Type B pancreatic cell (in vitro differentiated cells): ENCODE results near the gene GTF3C1. TPM values are rescaled to one million over a fixed set of nuclear protein-coding genes. Genes with fewer than 3 reads are reported as not detected.
A peak's percentile ranks its signal among the peaks of the same experiment; 100 is the strongest.
"Not testable (repeated sequence)": the region's sequence is repeated elsewhere in the genome, so short reads cannot be mapped to it uniquely, and the experiment has no call there.

Experiments
- DNase-seq: peaks from one replicate; pipeline ENCODE4 v3.0.0; 2021; ENCODE audit warnings: mixed read lengths; ENCODE audit not compliant: unreplicated experiment; ENCODE audit errors: extremely low spot score
- H3K27ac Mint-ChIP-seq: 2 replicates; pipeline ENCODE4 v1.8.0; 2021; ENCODE audit warnings: mild to moderate bottlenecking, mixed read lengths
- H3K27me3 Mint-ChIP-seq: 2 replicates; pipeline ENCODE4 v1.8.0; 2021; ENCODE audit warnings: mixed read lengths
- H3K36me3 Mint-ChIP-seq: 2 replicates; pipeline ENCODE4 v1.8.0; 2021; ENCODE audit warnings: mixed read lengths
- H3K4me1 Mint-ChIP-seq: one replicate; pipeline ENCODE4 v1.8.0; 2021; ENCODE audit warnings: mixed read lengths; ENCODE audit not compliant: unreplicated experiment
- H3K4me3 Mint-ChIP-seq: 2 replicates; pipeline ENCODE4 v1.8.0; 2021; ENCODE audit warnings: mild to moderate bottlenecking, mixed read lengths
- H3K9me3 Mint-ChIP-seq: 2 replicates; pipeline ENCODE4 v1.8.0; 2021; ENCODE audit warnings: mixed read lengths
- total RNA-seq: library from RNA; stranded (reverse); gene quantifications from 2 replicates; pipeline ENCODE4 v1.2.1, GENCODE V29; 2021; ENCODE audit warnings: low replicate concordance
- TF ChIP-seq, protein P1 (sequence below): fragments of 200-600 bp; sonication (generic); conservative IDR thresholded peaks from 2 replicates; pipeline ENCODE4 v1.5.0; 2021; ENCODE audit warnings: antibody characterized with exemption, mild to moderate bottlenecking

GTF3C1 gene
- total RNA-seq, 1 donor from 2014 or later: 94.5 TPM

DNA sequence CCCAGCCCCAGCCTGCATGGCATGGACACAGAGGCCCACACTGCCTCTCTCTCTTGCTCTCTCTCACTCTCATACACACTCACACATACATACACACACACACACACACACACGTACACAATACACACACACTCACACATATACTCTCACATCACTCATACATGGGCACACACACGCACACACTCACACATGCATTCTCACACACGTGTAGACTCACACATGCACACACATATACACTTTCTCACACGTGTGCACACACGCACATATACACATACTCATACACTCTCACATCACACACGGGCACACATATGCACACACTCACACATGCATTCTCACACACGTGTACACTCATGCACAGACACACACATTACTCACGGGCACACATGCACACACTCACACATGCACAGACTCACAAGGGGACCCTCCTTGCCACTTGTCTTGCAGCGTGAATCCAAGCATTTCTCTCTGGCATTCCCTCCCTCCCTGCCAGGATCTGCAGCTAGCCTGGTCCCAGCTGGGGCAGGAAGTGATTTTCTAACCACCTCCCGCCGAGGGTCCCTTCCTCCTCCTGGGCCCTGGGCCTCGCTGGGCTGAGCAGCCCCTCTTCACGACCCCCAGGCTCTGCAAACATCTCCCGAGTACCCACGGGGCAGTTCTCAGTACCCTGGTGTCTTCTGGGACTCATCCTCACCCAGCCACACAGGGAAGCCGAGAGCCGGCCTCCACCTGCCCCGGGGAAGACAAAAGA lies 110.3 kb downstream of the GTF3C1 start:
- Mint-ChIP-seq H3K36me3 (no peaks in the 10 kb centered on the region), H3K27ac (no peak overlapping the region), H3K4me3 (no peak overlapping the region), H3K4me1 (peaks cover 3% of the 10 kb centered on the region), H3K27me3 (peaks cover 4% of the 10 kb centered on the region), H3K9me3 (no peaks in the 10 kb centered on the region)
- TF ChIP-seq, protein P1, sequence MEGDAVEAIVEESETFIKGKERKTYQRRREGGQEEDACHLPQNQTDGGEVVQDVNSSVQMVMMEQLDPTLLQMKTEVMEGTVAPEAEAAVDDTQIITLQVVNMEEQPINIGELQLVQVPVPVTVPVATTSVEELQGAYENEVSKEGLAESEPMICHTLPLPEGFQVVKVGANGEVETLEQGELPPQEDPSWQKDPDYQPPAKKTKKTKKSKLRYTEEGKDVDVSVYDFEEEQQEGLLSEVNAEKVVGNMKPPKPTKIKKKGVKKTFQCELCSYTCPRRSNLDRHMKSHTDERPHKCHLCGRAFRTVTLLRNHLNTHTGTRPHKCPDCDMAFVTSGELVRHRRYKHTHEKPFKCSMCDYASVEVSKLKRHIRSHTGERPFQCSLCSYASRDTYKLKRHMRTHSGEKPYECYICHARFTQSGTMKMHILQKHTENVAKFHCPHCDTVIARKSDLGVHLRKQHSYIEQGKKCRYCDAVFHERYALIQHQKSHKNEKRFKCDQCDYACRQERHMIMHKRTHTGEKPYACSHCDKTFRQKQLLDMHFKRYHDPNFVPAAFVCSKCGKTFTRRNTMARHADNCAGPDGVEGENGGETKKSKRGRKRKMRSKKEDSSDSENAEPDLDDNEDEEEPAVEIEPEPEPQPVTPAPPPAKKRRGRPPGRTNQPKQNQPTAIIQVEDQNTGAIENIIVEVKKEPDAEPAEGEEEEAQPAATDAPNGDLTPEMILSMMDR: no peak
- no peak for DNase-seq

DNA sequence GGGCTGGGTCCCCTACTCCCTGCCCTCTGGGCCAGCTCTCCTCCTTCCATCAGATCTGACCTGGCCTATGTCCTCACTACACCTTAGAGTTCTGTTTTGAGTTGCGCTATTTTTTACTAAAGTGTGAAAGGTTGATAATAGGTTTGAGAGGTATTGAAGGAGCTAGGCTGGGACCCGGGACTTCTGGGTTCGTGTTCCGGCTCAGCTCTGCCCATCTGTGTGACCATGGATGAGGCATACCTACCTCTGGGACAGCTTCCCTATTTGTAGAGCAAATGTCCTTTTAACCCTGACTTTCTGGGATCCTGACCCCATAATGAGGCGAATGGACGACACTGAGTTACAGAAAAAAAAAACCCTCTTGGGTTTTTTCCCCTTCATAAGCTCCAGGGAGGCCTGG lies 111.8 kb downstream of the GTF3C1 start:
- H3K27me3 Mint-ChIP-seq: peaks cover 4% of the 10 kb centered on the region
- no peak overlapping the region for H3K27ac Mint-ChIP-seq
- TF ChIP-seq, protein P1: no peak
- H3K9me3 Mint-ChIP-seq: no peaks in the 10 kb centered on the region
- peaks cover 3% of the 10 kb centered on the region for H3K4me1 Mint-ChIP-seq
- no peak for DNase-seq
- no peaks in the 10 kb centered on the region for H3K36me3 Mint-ChIP-seq
- H3K4me3 Mint-ChIP-seq: no peak overlapping the region

DNA sequence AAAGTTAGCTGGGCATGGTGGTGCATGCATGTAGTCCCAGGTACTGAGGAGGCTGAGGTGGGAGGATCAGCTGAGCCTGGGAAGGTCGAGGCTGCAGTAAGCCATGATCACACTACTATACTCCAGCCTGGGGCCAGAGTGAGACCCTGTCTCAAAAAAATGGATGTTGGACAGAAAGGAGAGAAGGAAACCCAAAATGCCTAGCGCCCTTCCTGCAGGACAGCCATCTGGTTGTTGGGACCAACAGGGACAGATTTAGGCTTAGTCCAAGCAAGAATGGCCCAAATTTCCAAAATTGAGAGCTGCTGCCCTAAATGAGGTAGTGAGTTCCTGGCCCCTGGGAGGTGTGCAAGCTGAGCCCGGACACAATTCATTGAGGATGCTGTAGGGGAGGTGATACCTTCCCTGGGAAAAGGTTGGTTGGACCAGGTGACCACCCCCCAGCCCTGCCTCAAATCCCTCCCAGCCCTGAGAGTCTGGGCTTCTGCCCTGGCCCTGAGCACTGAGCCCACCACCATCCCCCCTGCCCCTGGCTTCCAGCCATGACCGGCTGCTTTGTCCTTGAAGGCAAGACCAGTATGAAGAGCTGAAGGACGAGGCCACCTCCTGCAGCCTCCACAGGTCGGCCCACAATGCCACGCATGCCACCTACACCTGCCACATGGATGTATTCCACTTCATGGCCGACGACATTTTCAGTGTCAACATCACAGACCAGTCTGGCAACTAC lies 112.6 kb downstream of the GTF3C1 start:
- TF ChIP-seq, protein P1: no peak
- H3K27ac Mint-ChIP-seq: no peak overlapping the region
- peaks cover 3% of the 10 kb centered on the region for H3K4me1 Mint-ChIP-seq
- peak; percentile 59 for DNase-seq
- H3K4me3 Mint-ChIP-seq: no peak overlapping the region
- no peaks in the 10 kb centered on the region for H3K9me3 Mint-ChIP-seq
- peaks cover 4% of the 10 kb centered on the region for H3K27me3 Mint-ChIP-seq
- H3K36me3 Mint-ChIP-seq: no peaks in the 10 kb centered on the region

DNA sequence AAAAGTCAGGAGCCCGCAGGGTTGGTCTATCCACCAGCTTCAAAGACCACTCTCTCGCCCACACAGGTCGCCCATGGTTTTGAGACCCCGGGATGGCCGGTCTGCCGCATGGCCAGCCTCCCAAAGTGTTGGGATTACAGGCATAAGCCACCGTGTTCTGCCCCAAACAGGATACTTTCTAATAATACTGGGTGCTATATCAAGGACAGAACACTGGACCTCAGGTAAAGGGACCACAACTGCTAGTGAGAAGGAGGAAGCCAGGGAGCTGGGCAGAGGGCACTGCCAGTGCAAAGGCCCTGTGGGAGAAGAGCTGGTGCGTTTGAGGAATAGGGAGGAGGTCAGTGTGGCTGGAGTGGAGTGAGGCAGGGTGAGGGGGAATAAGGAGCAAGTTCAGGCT lies 113.6 kb downstream of the GTF3C1 start:
- Mint-ChIP-seq H3K27me3 (peaks cover 4% of the 10 kb centered on the region), H3K4me3 (no peak overlapping the region), H3K36me3 (no peaks in the 10 kb centered on the region), H3K27ac (no peak overlapping the region), H3K9me3 (no peaks in the 10 kb centered on the region), H3K4me1 (peaks cover 3% of the 10 kb centered on the region)
- TF ChIP-seq, protein P1: no peak
- DNase-seq: peak; percentile 42

DNA sequence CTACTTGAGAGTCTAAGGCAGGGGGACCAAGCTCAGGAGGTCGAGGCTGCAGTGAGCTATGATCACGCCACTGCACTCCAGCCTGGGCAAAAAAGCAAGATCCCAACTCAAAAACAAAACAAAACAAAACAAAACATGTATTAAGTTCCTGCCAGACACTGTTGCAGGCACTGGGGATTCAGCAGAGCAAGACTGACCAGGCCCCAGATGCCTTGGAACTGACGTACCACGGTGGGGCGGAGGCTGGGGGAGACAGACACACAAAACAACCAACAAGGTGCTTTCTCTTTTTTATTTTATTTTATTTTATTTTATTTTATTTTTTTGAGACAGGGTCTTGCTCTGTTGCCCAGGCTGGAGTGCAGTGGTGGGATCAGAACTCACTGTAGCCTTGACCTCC lies 114.6 kb downstream of the GTF3C1 start:
- H3K9me3 Mint-ChIP-seq, H3K36me3 Mint-ChIP-seq, H3K4me3 Mint-ChIP-seq, H3K4me1 Mint-ChIP-seq, H3K27me3 Mint-ChIP-seq, H3K27ac Mint-ChIP-seq: not testable (repeated sequence)
- peak; percentile 31 for DNase-seq
